Duodenal mucosa (tissue), 2 donors: Measurements from ENCODE around the gene DIDO1.
"Not testable (repeated sequence)": the region's sequence is repeated elsewhere in the genome, so short reads cannot be mapped to it uniquely, and the experiment has no call there.

ENCODE experiments used
- H3K27ac ChIP-seq: one replicate; pipeline ENCODE4 v1.7.0; 2013; ENCODE audit warnings: low read depth, low read length
- H3K27me3 ChIP-seq, 2 donors: one replicate each; pipeline ENCODE4 v1.7.0; 2013; ENCODE audit warnings: low read length in 2 of 2, control low read depth in 1 of 2; ENCODE audit not compliant: insufficient read depth in 2 of 2, control insufficient read depth in 1 of 2
- H3K36me3 ChIP-seq, 2 donors: one replicate each; pipeline ENCODE4 v1.7.0; 2013; ENCODE audit warnings: low read length in 2 of 2, control low read depth in 1 of 2; ENCODE audit not compliant: insufficient read depth in 2 of 2, control insufficient read depth in 1 of 2
- H3K4me1 ChIP-seq, 2 donors: one replicate each; pipeline ENCODE4 v1.7.0; 2013; ENCODE audit warnings: low read length in 2 of 2, control low read depth in 1 of 2; ENCODE audit not compliant: insufficient read depth in 2 of 2, control insufficient read depth in 1 of 2
- H3K4me3 ChIP-seq, 2 donors: one replicate each; pipeline ENCODE4 v1.7.0; 2013; ENCODE audit warnings: low read length in 2 of 2, low read depth in 1 of 2
- H3K9ac ChIP-seq, 2 donors: one replicate each; pipeline ENCODE4 v1.7.0; 2013; ENCODE audit warnings: low read length in 2 of 2, low read depth in 1 of 2
- H3K9me3 ChIP-seq, 2 donors: one replicate each; pipeline ENCODE4 v1.7.0; 2013; ENCODE audit warnings: low read length in 2 of 2, control low read depth in 1 of 2; ENCODE audit not compliant: control insufficient read depth in 1 of 2

Gene DIDO1

GRCh38 chr20:62854121-62854520 is 72.2 kb downstream of the DIDO1 start:
- Histone ChIP-seq H3K4me3 (no peak overlapping the region), H3K9me3 (no peaks in the 10 kb centered on the region), H3K27me3 (no peaks in the 10 kb centered on the region), H3K4me1 (no peaks in the 10 kb centered on the region), H3K9ac (no peak overlapping the region), H3K36me3 (peaks cover 3 to 9% of the 10 kb centered on the region in 2 donors), H3K27ac (no peak overlapping the region)

GRCh38 chr20:62853304-62853703 is 73.0 kb downstream of the DIDO1 start:
- H3K27me3 ChIP-seq, H3K4me3 ChIP-seq, H3K9ac ChIP-seq, H3K4me1 ChIP-seq, H3K36me3 ChIP-seq, H3K9me3 ChIP-seq, H3K27ac ChIP-seq: not testable (repeated sequence)

DNA sequence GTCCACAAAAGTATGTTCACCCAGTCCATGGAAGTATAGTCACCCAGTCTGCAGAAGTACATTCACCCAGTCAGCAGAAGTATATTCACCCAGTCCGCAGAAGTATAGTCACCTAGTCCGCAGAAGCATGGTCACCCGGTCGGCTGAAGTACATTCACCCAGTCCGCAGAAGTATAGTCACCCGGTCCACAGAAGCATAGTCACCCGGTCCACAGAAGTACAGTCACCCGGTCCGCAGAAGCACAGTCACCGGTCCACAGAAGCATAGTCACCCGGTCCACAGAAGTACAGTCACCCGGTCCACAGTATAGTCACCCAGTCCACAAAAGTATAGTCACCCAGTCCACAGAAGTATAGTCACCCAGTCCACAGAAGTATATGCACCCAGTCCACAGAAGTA is 73.5 kb downstream of the DIDO1 start:
- H3K36me3 ChIP-seq, result peaks cover 3 to 9% of the 10 kb centered on the region in 2 donors
- no peaks in the 10 kb centered on the region for H3K4me1 ChIP-seq
- H3K9ac ChIP-seq, result no peak overlapping the region
- H3K9me3 ChIP-seq, result no peaks in the 10 kb centered on the region
- no peak overlapping the region for H3K27ac ChIP-seq
- H3K4me3 ChIP-seq, result no peak overlapping the region
- no peaks in the 10 kb centered on the region for H3K27me3 ChIP-seq

GRCh38 chr20:62852196-62852595 is 74.1 kb downstream of the DIDO1 start:
- Histone ChIP-seq H3K27me3 (no peaks in the 10 kb centered on the region), H3K4me3 (no peak overlapping the region), H3K27ac (no peak overlapping the region), H3K36me3 (peaks cover 3 to 9% of the 10 kb centered on the region in 2 donors), H3K4me1 (no peaks in the 10 kb centered on the region), H3K9me3 (no peaks in the 10 kb centered on the region), H3K9ac (no peak overlapping the region)

- Histone ChIP-seq H3K27ac (no peak overlapping the region), H3K36me3 (peaks cover 3 to 4% of the 10 kb centered on the region in 2 donors), H3K9me3 (no peaks in the 10 kb centered on the region), H3K9ac (no peak overlapping the region), H3K27me3 (no peaks in the 10 kb centered on the region), H3K4me1 (no peaks in the 10 kb centered on the region), H3K4me3 (no peak overlapping the region)
Observed at GRCh38 chr20:62850333-62850974, 75.9 kb downstream of the DIDO1 start.

GRCh38 chr20:62849431-62849830 is 76.9 kb downstream of the DIDO1 start:
- H3K27me3 ChIP-seq, result no peaks in the 10 kb centered on the region
- H3K4me1 ChIP-seq, result no peaks in the 10 kb centered on the region
- H3K36me3 ChIP-seq, result peaks cover 3 to 4% of the 10 kb centered on the region in 2 donors
- no peak overlapping the region for H3K27ac ChIP-seq
- no peak overlapping the region for H3K9ac ChIP-seq
- no peaks in the 10 kb centered on the region for H3K9me3 ChIP-seq
- no peak overlapping the region for H3K4me3 ChIP-seq

DNA sequence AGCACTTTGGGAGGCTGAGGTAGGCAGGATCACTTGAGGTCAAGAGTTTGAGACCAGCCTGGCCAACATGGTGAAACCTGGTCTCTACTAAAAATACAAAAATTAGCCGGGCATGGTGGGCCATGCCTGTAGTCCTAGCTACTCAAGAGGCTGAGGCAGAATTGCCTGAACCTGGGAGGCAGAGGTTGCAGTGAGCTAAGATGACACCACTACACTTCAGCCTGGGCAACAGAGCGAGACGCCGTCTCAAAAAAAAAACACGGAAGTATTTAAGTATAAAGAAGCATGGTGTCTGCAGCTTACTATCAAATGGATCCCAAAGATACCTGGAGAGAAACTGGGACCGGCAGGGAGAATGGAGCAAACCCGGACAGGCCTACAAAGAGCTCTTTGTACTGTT is 77.4 kb downstream of the DIDO1 start:
- not testable (repeated sequence) for H3K4me1 ChIP-seq, H3K9me3 ChIP-seq, H3K4me3 ChIP-seq, H3K27me3 ChIP-seq, H3K27ac ChIP-seq, H3K36me3 ChIP-seq, H3K9ac ChIP-seq

- H3K36me3 ChIP-seq, result no peaks in the 10 kb centered on the region
- no peaks in the 10 kb centered on the region for H3K4me1 ChIP-seq
- H3K4me3 ChIP-seq, result no peak overlapping the region
- no peaks in the 10 kb centered on the region for H3K27me3 ChIP-seq
- H3K9me3 ChIP-seq, result no peaks in the 10 kb centered on the region
- no peak overlapping the region for H3K9ac ChIP-seq
- no peak overlapping the region for H3K27ac ChIP-seq
Observed at GRCh38 chr20:62846166-62846890, 80.0 kb downstream of the DIDO1 start.

DNA sequence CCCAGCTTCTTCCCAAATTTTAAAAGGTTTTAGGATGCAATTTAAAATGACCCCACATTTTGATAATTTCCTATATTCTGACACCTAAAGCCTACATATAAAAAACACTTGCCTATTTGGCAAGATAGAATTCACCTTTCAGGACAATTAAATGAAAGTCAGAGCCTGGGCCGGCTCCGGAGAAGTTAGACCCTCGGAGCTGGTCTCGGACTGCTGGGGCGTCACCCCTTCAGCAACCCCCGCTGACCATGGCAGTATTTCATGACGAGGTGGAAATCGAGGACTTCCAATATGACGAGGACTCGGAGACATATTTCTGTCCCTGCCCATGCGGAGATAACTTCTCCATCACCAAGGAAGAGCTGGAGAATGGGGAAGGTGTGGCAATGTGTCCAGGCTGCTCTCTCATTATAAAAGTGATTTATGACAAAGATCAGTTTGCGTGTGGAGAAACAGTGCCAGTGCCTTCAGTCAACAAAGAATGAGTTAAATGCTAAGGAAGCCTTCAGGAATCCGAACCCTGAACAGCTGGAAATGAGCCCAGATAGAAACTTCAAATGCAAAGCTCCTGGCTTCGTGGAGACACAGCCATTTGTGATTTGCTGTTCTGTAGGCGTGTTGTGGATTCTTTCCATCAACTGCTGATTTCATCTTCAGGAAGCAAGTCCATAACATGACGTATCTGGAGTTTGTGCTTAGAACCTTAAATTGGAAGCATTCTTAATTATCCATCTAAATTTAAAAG is 80.7 kb downstream of the DIDO1 start:
- Histone ChIP-seq H3K27ac (no peak overlapping the region), H3K9ac (no peak overlapping the region), H3K27me3 (no peaks in the 10 kb centered on the region), H3K9me3 (no peaks in the 10 kb centered on the region), H3K4me3 (no peak overlapping the region), H3K36me3 (no peaks in the 10 kb centered on the region), H3K4me1 (no peaks in the 10 kb centered on the region)

DNA sequence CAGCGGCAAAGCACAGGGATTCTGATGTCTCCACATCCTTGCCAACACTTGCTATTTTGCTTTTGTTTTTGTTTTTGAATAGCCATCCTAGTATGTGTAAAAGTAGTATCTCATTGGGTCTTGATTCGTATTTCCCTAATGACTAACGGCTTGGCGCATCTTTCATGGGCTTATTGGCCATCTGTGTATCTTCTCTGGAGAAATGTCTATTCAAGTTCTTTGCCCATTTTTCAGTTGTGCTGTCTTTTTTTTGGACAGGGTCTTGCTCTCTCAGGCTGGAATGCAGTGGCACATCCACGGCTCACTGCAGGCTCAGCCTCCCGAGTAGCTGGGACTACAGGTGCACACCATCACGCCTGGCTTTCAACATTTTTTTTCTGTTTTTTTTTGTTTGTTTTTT is 82.1 kb downstream of the DIDO1 start:
- H3K27me3 ChIP-seq, result no peaks in the 10 kb centered on the region
- H3K27ac ChIP-seq, result no peak overlapping the region
- H3K9me3 ChIP-seq, result no peaks in the 10 kb centered on the region
- H3K4me3 ChIP-seq, result no peak overlapping the region
- H3K4me1 ChIP-seq, result peaks cover 2 to 12% of the 10 kb centered on the region in 2 donors
- no peaks in the 10 kb centered on the region for H3K36me3 ChIP-seq
- H3K9ac ChIP-seq, result no peak overlapping the region
